Memory B cell (primary cell): ENCODE measurements around the gene PLCXD1.
"Not testable (repeated sequence)": the region's sequence is repeated elsewhere in the genome, so short reads cannot be mapped to it uniquely, and the experiment has no call there.

ENCODE experiments used
- ATAC-seq: fragments of 150-1000 bp; cut with Tn5 transposase; 2 replicates; pipeline ENCODE4 v1.10.0; 2021; ENCODE audit warnings: low read depth, mild to moderate bottlenecking, moderate library complexity
- DNase-seq, 2 donors: peaks; one replicate each; pipeline ENCODE4 v3.0.0; 2022; ENCODE audit warnings: low spot score in 2 of 2
- H3K27ac Mint-ChIP-seq: one replicate; pipeline ENCODE4 v1.8.0; 2022; ENCODE audit warnings: mild to moderate bottlenecking, moderate library complexity, mixed read lengths
- H3K27me3 Mint-ChIP-seq: one replicate; pipeline ENCODE4 v1.8.0; 2022; ENCODE audit warnings: mixed read lengths
- H3K36me3 Mint-ChIP-seq: one replicate; pipeline ENCODE4 v1.8.0; 2022; ENCODE audit warnings: mild to moderate bottlenecking, mixed read lengths
- H3K4me1 Mint-ChIP-seq: one replicate; pipeline ENCODE4 v1.8.0; 2022; ENCODE audit warnings: mixed read lengths
- H3K4me3 Mint-ChIP-seq: one replicate; pipeline ENCODE4 v1.8.0; 2022; ENCODE audit warnings: mild to moderate bottlenecking, moderate library complexity, mixed read lengths
- H3K9me3 Mint-ChIP-seq: one replicate; pipeline ENCODE4 v1.8.0; 2022; ENCODE audit warnings: mixed read lengths

Gene PLCXD1

GRCh38 chrX:348461-349117 is 67.4 kb downstream of the PLCXD1 start:
- Mint-ChIP-seq H3K27ac (peak overlapping the region; percentile 35), H3K27me3 (no peaks in the 10 kb centered on the region), H3K4me1 (peaks cover 2% of the 10 kb centered on the region), H3K36me3 (peaks cover 18% of the 10 kb centered on the region), H3K4me3 (no peak overlapping the region), H3K9me3 (no peaks in the 10 kb centered on the region)
- DNase-seq, result no peak
- ATAC-seq, result no peak

- ATAC-seq (no peak), DNase-seq (no peak)
- Mint-ChIP-seq H3K9me3 (no peaks in the 10 kb centered on the region), H3K4me3 (no peak overlapping the region), H3K36me3 (peaks cover 18% of the 10 kb centered on the region), H3K4me1 (peaks cover 2% of the 10 kb centered on the region), H3K27ac (no peak overlapping the region), H3K27me3 (no peaks in the 10 kb centered on the region)
Measured at GRCh38 chrX:349196-349595, 68.0 kb downstream of the PLCXD1 start.

DNA sequence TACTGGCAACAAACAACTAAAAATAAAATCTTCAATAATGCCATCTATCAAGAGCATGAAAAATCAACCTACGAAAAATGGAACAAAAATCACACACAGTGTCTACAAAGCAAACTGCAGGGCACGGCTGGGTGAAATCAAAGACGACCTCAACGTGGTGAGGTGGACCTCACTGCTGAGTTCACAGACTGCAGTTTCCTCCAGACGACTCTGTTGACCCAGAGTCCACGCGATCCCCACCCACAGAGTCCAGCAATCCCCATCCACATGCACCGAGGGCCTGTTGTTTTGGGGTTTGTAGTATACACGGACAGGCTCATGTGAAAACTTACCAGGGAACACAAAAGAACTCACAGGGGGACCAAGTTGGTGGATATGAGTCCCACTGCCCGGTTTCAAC is 68.5 kb downstream of the PLCXD1 start:
- DNase-seq (no peak), ATAC-seq (no peak)
- H3K4me1 Mint-ChIP-seq, result peaks cover 2% of the 10 kb centered on the region
- peaks cover 18% of the 10 kb centered on the region for H3K36me3 Mint-ChIP-seq
- H3K27ac Mint-ChIP-seq, result no peak overlapping the region
- H3K4me3 Mint-ChIP-seq, result no peak overlapping the region
- no peaks in the 10 kb centered on the region for H3K9me3 Mint-ChIP-seq
- H3K27me3 Mint-ChIP-seq, result no peaks in the 10 kb centered on the region

DNA sequence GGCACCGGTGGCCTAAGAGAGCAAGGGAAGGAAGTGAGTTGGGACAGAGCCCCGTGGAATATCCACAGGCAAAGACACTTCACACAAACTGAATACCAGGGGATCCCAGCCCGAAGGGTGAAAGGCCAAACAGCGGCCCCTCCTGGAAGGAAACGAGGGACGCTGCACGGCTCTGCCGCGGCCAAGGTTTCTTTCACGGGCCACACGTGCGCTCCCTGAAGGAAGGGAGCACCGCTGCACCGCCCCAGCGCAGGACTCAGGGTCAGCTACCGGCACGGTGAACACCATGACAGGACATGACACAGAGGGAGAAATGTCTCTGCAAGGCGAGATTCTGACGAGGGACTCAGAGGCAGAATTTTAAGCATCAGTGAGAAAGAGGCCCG is 69.0 kb downstream of the PLCXD1 start:
- ATAC-seq, result no peak
- no peaks in the 10 kb centered on the region for H3K9me3 Mint-ChIP-seq
- peaks cover 16% of the 10 kb centered on the region for H3K36me3 Mint-ChIP-seq
- H3K4me1 Mint-ChIP-seq, result peaks cover 2% of the 10 kb centered on the region
- no peak for DNase-seq
- H3K4me3 Mint-ChIP-seq, result no peak overlapping the region
- H3K27me3 Mint-ChIP-seq, result no peaks in the 10 kb centered on the region
- H3K27ac Mint-ChIP-seq, result no peak overlapping the region

GRCh38 chrX:350534-351323 is 69.5 kb downstream of the PLCXD1 start:
- no peak for ATAC-seq
- Mint-ChIP-seq H3K9me3 (no peaks in the 10 kb centered on the region), H3K4me1 (peaks cover 2% of the 10 kb centered on the region), H3K27me3 (no peaks in the 10 kb centered on the region), H3K36me3 (peaks cover 16% of the 10 kb centered on the region), H3K27ac (no peak overlapping the region), H3K4me3 (no peak overlapping the region)
- no peak for DNase-seq

DNA sequence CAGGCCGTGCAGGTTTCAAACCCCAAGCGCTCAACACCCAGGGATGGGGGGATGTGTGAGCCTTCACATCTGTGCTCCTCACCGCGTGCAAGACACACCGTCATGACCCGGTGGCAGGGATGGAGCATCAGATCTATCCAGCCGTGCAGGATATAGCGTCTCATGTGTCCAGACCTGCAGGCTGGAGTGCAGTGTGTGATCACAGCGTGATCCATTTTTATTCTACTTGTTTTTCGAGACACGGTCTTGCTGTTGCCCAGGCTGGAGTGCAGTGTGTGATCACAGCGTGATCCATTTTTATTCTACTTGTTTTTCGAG is 70.1 kb downstream of the PLCXD1 start:
- not testable (repeated sequence) for H3K9me3 Mint-ChIP-seq, H3K27ac Mint-ChIP-seq, DNase-seq, ATAC-seq, H3K27me3 Mint-ChIP-seq, H3K4me3 Mint-ChIP-seq, H3K4me1 Mint-ChIP-seq
- H3K36me3 Mint-ChIP-seq, result peaks cover 18% of the 10 kb centered on the region

DNA sequence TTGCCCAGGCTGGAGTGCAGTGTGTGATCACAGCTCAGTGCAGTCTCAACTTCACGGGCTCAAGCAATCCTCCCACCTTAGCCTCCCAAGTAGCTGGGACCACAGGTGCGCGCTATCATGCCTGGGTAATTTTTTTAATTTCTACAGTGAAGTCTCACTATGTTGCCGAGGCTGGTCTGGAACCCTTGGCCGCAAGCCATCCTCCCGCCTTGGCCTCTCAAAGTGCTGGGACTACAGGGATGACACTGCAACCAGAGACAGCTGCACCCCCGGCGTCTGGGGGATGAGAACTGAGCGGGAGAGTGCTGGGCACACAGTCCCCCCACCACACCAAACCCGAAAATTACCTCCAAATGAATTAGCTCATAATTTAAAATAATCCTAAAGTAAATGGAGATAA is 70.6 kb downstream of the PLCXD1 start:
- H3K4me3 Mint-ChIP-seq, result no peak overlapping the region
- no peak for ATAC-seq
- H3K27me3 Mint-ChIP-seq, result no peaks in the 10 kb centered on the region
- DNase-seq, result no peak
- H3K36me3 Mint-ChIP-seq, result peaks cover 20% of the 10 kb centered on the region
- no peaks in the 10 kb centered on the region for H3K9me3 Mint-ChIP-seq
- H3K27ac Mint-ChIP-seq, result no peak overlapping the region
- H3K4me1 Mint-ChIP-seq, result peaks cover 2% of the 10 kb centered on the region

- H3K27ac Mint-ChIP-seq, result no peak overlapping the region
- no peaks in the 10 kb centered on the region for H3K9me3 Mint-ChIP-seq
- H3K4me1 Mint-ChIP-seq, result peaks cover 2% of the 10 kb centered on the region
- DNase-seq, result no peak
- no peak overlapping the region for H3K4me3 Mint-ChIP-seq
- ATAC-seq, result no peak
- H3K27me3 Mint-ChIP-seq, result no peaks in the 10 kb centered on the region
- H3K36me3 Mint-ChIP-seq, result peaks cover 20% of the 10 kb centered on the region
Measured at GRCh38 chrX:352181-352580, 71.0 kb downstream of the PLCXD1 start.

- DNase-seq, result no peak
- Mint-ChIP-seq H3K9me3 (no peaks in the 10 kb centered on the region), H3K4me3 (no peak overlapping the region), H3K27ac (no peak overlapping the region), H3K27me3 (no peaks in the 10 kb centered on the region), H3K4me1 (peaks cover 2% of the 10 kb centered on the region), H3K36me3 (peaks cover 26% of the 10 kb centered on the region)
- no peak for ATAC-seq
Measured at GRCh38 chrX:352582-353314, 71.6 kb downstream of the PLCXD1 start.
